ENCODE measurements around the gene RACGAP1.

DNA sequence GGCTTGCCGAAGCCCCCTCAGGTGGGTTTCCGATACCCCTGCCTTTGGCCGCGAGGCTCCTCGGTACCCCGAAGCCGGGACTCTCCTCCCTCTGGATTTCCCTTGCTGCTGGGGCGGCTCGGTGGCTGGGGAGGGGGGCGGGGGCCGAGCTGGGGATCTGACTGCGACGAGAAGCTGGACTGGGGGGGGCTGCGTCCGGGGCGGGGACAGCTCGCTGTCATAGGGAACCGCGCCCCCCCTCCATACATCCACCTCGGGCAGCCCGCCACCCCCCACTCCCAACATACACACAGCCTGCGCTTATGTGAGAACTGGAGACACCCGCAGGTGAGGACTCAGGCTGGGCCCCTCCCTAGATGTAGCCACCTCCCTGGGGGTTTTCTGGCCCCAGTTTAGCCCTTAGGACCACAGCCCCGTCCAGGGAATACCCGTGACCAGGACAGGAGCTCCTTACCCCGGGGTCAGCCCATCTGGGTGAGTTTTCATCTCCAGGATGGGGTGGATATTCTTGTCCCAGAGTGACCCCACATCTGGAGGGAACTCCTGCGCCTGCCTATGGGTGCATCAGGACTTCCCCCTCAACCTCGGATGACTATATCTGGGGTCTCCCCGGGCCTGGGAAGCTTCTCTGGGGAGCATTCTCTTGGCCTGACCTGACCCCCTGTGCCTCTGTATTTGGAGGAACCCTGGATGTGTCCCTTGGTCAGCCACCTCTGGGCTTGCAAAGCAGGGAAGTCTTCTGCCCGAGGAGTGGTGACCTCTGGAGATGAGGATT is 32.8 kb upstream of the RACGAP1 start:
- TF ChIP-seq, protein P1, sequence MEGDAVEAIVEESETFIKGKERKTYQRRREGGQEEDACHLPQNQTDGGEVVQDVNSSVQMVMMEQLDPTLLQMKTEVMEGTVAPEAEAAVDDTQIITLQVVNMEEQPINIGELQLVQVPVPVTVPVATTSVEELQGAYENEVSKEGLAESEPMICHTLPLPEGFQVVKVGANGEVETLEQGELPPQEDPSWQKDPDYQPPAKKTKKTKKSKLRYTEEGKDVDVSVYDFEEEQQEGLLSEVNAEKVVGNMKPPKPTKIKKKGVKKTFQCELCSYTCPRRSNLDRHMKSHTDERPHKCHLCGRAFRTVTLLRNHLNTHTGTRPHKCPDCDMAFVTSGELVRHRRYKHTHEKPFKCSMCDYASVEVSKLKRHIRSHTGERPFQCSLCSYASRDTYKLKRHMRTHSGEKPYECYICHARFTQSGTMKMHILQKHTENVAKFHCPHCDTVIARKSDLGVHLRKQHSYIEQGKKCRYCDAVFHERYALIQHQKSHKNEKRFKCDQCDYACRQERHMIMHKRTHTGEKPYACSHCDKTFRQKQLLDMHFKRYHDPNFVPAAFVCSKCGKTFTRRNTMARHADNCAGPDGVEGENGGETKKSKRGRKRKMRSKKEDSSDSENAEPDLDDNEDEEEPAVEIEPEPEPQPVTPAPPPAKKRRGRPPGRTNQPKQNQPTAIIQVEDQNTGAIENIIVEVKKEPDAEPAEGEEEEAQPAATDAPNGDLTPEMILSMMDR (IDR thresholded peaks at IDR 0.05), result no peak
- TF ChIP-seq POLR2AphosphoS5 (IDR thresholded peaks at IDR 0.05; ENCODE audit: low read depth, low read length) (no peak), RAD21 (IDR thresholded peaks at IDR 0.05; ENCODE audit: low read length) (no peak), TAF1 (IDR thresholded peaks at IDR 0.05; ENCODE audit: borderline replicate concordance, low read depth, low read length) (no peak), EP300 (IDR thresholded peaks at IDR 0.05; ENCODE audit: borderline replicate concordance in 1 of 2, low read depth in 1 of 2, low read length in 1 of 2) (no peak)
- TF ChIP-seq, protein P2, sequence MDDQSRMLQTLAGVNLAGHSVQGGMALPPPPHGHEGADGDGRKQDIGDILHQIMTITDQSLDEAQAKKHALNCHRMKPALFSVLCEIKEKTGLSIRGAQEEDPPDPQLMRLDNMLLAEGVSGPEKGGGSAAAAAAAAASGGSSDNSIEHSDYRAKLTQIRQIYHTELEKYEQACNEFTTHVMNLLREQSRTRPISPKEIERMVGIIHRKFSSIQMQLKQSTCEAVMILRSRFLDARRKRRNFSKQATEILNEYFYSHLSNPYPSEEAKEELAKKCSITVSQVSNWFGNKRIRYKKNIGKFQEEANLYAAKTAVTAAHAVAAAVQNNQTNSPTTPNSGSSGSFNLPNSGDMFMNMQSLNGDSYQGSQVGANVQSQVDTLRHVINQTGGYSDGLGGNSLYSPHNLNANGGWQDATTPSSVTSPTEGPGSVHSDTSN (IDR thresholded peaks at IDR 0.05), result no peak
